SK-N-DZ (cell line): ENCODE results near the gene FBXW11. TPM values are rescaled to one million over a fixed set of nuclear protein-coding genes. Genes with fewer than 3 reads are reported as not detected.

Experiments
- DNase-seq: peaks from one replicate; pipeline ENCODE4 v3.0.0-alpha.2; 2015; ENCODE audit warnings: low spot score
- polyA plus RNA-seq, 2 experiments: library from polyadenylated mRNA; depleted of rRNA; stranded (reverse); fragments of >200 nt; gene quantifications; 2 replicates each; pipeline ENCODE4 v1.2.3, GENCODE V29; 2014

FBXW11 gene
- polyA plus RNA-seq (2014; cell fraction: cytosol; rRNA removed) = 56.2 and 72.9 TPM in 2 replicates
- polyA plus RNA-seq (2014; cell fraction: nucleus; rRNA removed) = 32.8 and 35.4 TPM in 2 replicates

DNA sequence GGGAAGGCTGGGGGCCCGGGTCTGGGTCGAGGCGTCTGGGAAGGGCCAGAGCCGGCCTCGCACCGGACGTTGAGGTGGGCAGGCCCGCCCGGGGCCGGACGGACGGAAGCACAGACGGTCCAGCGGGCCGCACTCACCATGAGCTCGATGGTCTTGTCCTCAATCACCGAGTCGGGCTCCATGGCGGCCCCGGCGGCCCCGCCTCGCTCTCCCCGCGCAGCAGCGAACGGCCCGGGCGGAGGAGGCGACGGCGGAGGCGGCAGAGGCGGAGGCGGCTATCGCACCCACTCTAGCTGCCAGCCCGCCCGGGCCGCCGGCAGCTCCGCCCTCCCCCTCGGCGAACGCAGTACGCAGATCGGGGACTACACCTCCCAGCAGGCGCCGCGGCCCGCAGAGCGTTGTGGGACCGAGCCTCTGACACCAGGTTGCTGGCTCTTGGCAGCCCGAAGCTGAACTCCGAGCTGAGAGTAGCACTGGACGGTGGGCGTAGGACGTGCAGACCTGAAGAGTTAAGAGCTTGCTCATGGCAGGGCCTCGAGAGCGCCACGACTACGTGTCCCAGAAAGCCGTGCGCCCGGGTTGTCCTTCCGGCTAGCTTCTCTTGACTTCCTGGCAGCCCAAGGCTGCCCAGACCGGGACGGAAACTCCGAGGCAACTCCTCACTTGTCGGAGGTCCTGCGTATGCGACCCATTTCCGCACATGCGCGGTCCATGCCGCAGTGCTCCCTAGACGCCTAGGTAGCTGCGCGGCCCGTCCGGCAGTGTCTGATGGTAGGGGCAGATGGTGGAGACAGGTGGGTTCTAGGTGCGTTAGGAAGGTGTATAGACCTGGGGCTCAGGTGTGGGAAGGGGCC, at the start of gene FBXW11:
Gene FBXW11 (minus strand): TSS at position 318 of the 854 bp plus-strand sequence. CDS start 136 bp downstream, at position 182.
- peak; percentile 98 for DNase-seq

GRCh38 chr5:172055996-172056395, 49.6 kb upstream of the FBXW11 start:
- no peak for DNase-seq

DNA sequence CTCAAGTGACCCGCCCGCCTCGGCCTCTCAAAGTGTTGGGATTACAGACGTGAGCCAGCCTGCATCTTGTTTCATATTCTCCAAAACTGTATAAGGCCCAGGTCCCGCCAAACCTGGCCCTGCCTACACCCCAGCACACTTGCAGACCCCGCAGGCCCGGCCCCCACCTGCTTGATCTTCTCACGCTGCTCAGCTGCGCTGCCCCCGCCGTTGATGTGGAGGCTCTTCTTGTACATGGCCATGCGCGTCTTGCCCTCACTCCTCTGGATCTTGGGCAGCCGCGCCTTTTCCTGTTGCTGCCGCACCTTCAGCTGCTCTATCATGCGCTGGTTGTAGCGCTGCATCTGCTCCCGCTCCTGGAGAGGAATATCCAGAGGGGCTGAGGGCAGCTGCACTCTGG, 49.0 kb upstream of the FBXW11 start:
- DNase-seq = no peak

GRCh38 chr5:172054611-172055153, 48.2 kb upstream of the FBXW11 start:
- no peak for DNase-seq

DNA sequence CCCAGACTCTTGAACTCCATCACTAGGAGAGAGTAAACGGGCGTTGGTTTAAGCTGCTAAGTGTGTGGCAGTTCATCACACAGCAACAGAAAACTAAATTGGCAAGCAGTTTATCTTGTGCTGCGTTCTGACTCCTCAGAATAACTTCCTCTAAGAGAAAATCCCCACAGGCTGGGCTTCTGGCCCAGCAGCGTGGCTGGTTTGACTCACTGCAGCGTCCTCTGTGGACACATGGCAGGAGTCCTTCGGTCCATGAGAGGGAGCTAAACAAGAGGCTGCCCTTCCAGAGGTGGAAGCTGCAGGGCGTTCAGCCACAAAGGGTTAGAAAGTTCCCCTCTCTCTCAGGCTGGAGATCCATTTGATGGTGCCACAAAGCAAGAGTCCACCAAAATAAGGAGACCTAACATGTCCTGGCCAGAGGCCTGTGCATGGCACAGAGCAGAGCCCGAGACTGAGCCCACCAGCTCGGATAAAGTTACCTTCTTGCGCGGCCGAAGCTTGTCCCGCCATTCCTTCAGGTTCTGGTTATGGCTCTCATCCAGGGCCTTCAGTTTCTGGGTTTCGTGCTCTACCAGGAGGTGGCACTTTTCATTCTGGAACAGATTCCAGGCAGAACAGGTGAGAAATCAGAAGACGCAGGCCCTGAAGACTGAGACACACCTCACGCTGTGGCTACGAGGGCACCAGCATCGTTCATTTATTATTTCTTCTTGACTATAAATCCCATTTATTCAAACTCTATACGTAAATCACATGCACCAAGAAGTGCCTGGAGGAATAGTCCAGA, 46.2 kb upstream of the FBXW11 start:
- no peak for DNase-seq

DNA sequence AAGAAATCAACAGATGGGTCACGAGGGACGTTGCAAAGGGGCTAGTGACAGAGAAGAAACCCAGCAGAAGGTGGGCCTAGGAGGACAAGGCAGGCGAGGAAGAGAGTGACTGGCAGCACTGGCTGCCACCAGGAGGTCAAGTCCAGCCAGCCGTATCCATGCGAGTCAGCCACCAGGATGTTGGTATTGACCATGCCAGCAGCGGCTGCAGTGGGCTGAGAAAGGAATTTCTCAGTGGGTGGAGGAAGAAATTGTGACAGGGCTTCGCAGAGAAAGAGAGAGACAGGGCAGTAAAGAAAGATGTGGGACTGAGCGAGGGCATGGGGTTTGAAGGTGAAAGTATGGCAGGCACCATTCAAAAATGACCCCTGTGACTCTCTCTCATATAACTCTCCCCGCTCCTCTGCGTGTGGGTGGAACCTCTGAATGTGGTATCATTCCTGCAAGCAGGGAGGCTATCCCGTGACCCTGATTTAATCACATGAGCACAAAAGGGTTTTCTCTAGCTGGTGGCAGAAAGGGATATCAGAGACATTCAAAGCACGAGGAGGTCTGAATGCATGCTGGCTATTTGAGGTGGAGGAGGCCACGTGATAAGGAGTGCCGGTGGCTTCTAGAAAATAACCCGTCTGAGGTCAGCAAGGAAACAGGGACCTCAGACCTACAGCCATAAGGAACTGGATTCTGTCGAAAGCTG, 45.4 kb upstream of the FBXW11 start:
- no peak for DNase-seq

- no peak for DNase-seq
Measured at GRCh38 chr5:172050080-172050479, 43.6 kb upstream of the FBXW11 start.

DNA sequence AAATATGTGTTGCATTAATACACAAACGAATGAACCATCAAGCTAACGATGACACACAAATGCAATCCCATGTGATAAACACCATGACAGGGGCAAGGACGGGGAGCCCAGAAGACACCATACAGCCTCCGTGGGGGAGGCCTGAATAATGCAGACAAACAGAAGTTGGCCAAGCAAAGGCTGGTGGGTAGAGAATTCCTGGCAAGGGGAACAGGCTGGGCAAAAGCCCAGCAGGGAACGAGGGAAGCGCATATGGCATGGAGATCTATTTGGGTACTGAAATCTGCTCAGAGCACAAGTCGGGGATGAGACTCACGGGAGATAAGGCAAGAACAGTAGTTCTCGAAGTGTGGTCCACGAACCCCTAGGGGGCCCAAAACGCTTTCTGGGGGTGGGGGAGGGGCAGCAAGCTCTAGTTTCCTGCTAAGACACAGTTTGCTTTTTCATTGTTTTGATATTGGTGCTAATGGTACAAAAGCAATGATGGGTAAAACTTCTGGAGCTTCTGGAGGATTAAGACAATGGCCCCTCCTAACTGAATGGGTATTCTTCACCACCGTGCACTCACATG, 42.9 kb upstream of the FBXW11 start:
- no peak for DNase-seq

DNA sequence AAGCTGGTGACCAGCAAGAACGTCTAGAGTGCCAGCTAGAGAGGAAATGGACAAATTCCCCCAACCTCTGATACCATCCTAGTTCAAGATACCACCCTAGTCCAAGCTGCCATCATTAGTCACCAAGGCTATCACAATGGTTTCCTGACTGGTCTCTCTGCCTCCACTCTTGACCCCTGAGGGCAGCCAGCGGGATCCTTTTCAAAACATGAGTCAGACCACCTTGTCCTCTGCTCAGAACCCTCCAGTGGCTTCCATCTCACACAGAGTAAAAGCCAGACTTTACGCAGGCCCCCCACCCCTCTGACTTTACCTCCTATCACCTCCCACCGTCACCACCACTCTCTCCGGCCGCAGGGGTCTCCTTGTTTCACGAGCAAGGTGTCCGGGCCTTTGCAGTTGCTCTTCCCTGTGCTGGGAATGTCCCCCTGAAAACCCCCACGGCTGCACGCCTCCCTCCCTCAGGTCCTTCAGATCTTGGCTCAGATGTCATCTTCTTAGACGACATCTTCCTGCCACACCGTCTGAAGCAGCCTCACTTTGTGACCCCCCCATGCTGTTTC, 42.2 kb upstream of the FBXW11 start:
- DNase-seq = no peak

- no peak for DNase-seq
Measured at GRCh38 chr5:172048170-172048422, 41.7 kb upstream of the FBXW11 start.

DNA sequence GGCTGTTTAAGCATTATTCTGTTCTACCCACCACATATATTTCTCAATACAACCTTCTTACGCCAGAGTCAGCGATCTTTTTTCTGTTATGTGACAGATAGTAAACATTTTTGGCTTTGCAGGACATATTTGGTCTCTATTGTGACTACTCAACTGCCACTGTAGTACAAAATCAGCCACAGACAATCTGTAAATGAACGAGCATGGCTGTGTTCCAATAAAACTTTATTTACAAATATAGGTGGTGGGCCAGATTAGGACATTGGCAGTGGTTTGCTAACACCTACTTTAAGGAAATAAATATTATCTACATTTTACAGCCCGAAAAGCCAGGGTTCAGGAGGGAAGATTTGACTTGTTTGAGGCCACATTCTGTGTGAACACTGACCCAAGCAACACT, 40.2 kb upstream of the FBXW11 start:
- DNase-seq = no peak

- DNase-seq = no peak
Measured at GRCh38 chr5:172045315-172045632, 38.8 kb upstream of the FBXW11 start.

- DNase-seq = no peak
Measured at GRCh38 chr5:172044631-172045314, 38.3 kb upstream of the FBXW11 start.

GRCh38 chr5:172043865-172044264, 37.4 kb upstream of the FBXW11 start:
- no peak for DNase-seq

GRCh38 chr5:172042183-172042582, 35.7 kb upstream of the FBXW11 start:
- no peak for DNase-seq

DNA sequence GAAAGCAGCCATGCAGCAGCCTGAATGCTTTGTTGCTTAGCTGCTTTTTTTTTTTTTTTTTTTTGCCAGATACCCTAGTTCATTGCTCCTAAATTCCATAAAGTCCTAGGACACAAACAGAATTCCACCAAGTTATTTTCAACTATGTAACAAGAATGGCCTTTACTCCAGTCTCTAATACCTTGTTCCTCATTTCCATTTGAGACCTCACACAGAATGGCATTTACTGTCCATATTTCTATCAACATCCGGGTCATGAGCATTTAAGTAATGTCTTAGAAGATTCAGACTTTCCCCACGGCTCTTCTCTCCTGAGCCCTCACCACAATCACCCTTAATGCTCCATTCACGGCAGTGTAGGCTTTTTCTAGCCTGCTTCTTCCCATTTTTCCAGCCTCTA, 31.7 kb upstream of the FBXW11 start:
- no peak for DNase-seq

- DNase-seq = no peak
Measured at GRCh38 chr5:172035049-172035448, 28.6 kb upstream of the FBXW11 start.

GRCh38 chr5:172031894-172032461, 25.5 kb upstream of the FBXW11 start:
- no peak for DNase-seq

- no peak for DNase-seq
Measured at GRCh38 chr5:172029876-172030275, 23.4 kb upstream of the FBXW11 start.

DNA sequence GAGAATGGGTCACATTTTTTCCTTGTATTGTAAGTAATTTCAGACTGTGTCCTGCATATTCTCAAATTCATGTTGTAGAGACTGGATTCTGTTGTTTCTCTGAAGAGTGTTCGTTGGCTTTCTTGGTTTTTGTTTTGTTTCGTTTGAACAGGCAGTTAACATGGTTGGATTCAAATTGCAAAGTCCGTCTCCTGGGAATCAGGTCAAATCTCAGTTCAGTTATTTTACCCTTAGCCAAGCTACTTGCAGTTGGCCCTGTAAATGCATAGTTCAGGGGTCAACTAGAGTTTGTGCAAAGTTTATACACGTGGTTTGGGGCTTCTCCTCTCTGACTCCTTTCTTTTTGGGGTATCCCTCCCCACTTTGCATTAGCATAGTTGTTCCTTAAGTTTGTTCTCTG, 21.7 kb upstream of the FBXW11 start:
- no peak for DNase-seq
